Posterior cingulate gyrus (tissue), 11 donors: ENCODE data around the gene COL5A1.

ENCODE experiments used
- DNase-seq, 10 donors: peaks; one replicate each; pipeline versions ENCODE4 v3.0.0 to v3.0.0-alpha.2; 2020 to 2021; ENCODE audit warnings: mixed read lengths in 3 of 10
- intact Hi-C: fragments of 100-400 bp; cut with DNase I; formaldehyde crosslinking; loops from one replicate; pipeline ENCODE4 v1.15.1; 2023

COL5A1 gene

DNA sequence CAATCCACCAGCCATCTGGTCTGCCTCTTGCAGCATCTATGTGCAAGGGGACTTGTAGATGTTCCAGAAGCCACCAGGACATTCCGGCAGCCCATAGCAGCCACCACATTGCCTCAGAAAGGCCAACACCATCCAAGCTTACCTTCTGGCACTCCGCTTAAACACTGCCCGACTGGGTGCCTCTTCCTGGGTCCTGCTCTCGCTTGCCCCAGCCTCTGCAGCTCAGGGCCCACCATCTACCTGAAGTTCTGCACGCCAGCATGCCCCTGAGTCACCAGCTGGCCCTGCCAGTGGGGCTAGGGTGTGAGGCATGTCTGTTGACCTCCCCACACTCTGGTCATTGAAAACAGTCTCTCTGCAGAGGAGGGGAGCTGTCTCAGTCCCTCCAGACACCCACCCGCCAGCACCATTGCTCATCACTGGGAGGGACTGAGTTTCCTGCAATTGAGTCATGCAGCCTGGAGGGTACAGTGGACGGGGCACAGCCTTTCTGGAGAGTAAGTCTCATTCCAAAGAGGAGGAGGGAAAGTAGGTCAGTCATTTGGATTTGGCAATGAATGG, 16.9 kb upstream of the COL5A1 start:
- intact Hi-C loops, result no loop called here
- DNase-seq, result peak in 7 of 10 donors; percentile 3 to 63 (median 25)

DNA sequence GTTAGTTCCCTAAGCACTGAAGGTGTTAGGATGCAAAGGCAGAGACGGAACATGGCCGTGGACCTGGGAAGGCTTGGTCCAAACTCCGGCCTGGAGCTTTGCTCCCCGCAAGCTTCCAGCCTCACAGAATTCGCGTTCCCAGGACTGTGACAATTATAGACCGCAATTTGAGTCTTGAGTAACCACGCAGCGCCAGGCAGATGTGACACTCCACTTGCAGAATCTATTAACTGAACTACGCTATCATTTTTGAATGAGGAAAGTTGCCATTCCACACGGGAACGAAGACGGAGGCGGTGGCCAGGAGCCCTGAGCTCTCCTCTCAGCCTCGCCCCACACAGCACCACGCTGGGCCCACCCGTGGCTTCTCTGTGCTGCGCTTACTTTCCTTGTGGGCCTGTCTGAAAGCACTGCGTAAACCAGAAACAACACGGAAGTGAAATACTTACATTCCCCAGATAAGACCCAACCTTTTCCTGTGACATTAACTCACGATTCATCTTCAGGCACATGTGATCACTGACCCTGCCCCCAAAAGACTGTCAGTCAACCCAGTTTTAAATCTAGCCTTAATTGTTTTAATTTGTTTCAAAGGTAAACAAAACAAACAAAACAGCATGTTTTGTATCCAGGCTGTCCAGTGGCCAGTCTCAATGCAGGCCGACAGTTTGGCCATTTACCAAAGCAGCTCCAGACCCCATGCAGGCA, 16.1 kb upstream of the COL5A1 start:
- peak in 7 of 10 donors; percentile 5 to 77 (median 21) for DNase-seq
- intact Hi-C loops, result no loop called here

DNA sequence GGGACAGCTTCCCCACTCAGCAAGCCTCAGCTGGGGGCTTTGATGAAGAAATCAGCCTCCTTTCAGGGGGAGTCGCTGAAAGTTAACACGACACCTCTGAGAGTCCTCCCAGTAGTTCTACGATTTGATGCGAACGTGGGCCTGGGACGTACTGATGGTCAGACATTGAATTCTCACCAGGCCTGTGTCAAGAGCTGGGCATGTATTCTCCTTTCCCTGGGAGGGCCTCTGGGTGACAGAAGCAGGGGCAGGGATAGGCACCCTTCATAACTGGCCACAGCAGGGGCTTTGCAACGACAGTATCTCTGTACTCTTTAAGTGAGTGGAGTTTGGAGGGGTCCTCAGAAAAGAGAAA, 15.6 kb upstream of the COL5A1 start:
- intact Hi-C loops, result no loop called here
- peak in 5 of 10 donors; percentile 1 to 46 (median 10) for DNase-seq

GRCh38 chr9:134626571-134627416, 14.8 kb upstream of the COL5A1 start:
- intact Hi-C loops, result no loop called here
- DNase-seq, result peak in 6 of 10 donors; percentile 3 to 79 (median 32)

DNA sequence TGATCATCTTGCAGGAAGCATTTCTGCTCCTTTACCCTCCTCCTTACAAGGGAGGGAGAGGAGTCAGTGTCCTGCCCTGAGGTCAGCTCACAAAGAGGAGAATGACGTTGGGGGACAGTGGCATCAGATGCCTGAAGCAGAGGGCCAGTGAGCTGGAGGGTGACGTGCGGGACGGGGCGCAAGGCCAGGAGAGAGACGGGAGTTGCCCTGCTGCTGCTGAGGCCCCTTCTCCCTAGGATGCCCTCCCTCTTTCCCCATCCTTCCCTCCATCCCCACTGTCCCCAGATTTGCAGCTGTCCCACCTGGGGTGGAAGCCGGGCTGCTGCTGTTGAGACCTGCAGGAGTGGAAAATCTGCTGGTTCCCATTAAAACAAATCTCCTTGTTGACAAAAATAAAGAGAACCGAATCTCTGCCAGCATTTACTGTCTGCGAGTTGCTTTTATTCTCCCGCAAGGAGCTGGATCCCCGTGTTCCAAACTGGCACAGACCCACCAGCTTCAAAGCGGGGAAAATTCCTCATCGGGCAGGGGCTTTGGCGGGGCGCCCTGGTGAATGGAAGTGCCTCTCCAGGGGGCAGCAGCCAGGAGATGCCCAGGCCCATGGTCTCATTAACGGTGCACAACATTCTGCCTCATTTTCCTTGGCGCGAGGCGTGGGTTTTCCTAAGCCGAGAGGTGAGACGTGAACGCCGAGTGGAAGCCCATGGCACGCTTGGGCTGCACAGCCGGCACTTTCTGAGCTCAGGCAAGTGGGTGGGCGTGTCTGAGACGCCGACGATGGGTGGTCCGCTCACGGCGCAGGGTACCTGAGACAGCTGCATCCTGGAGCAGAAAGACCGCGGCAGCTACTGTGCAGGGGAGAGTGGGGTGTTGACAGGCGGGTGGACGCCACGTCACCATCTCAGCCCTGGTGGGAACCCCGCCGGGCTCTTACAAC, 13.9 kb upstream of the COL5A1 start:
- DNase-seq, result peak in 6 of 10 donors; percentile 7 to 76 (median 46)
- intact Hi-C loops, result no loop called here

GRCh38 chr9:134628354-134628736, 13.3 kb upstream of the COL5A1 start:
- intact Hi-C loops, result no loop called here
- DNase-seq, result peak in 1 of 10 donors; percentile 14

GRCh38 chr9:134629061-134629585, 12.5 kb upstream of the COL5A1 start:
- DNase-seq, result peak in 3 of 10 donors; percentile 50 to 67 (median 63)
- intact Hi-C loops, result no loop called here

GRCh38 chr9:134629586-134630392, 11.8 kb upstream of the COL5A1 start:
- DNase-seq, result peak in 5 of 10 donors; percentile 5 to 67 (median 64)
- intact Hi-C loops, result no loop called here

- peak in 4 of 10 donors; percentile 18 to 72 (median 54) for DNase-seq
- intact Hi-C loops, result no loop called here
Observed at GRCh38 chr9:134630393-134630790, 11.2 kb upstream of the COL5A1 start.

GRCh38 chr9:134630861-134631260, 10.7 kb upstream of the COL5A1 start:
- peak in 3 of 10 donors; percentile 10 to 50 (median 46) for DNase-seq
- intact Hi-C loops, result no loop called here

- intact Hi-C loops, result no loop called here
- DNase-seq, result peak in 4 of 10 donors; percentile 2 to 45 (median 18)
Observed at GRCh38 chr9:134631881-134632280, 9.7 kb upstream of the COL5A1 start.

DNA sequence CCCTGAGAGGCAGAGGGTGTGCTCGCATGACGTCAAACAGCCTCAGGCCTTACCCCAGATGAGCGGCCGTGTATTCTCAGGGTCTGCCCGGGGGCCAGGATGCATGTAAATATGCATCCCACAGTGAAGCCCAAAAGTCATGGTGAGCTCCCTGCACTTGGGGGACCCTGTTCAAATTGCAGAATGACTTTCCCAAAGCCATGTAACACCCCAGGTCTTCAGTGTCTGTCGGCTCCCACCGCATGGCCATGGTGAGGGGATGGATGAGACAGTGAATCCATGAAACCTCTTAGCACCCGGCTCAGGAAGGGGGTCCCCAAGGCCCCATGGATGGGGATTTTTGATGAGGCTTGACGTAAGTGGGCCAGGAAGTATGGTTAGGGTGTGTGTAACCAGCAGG, 9.3 kb upstream of the COL5A1 start:
- DNase-seq, result peak in 5 of 10 donors; percentile 2 to 51 (median 16)
- intact Hi-C loops, result no loop called here

DNA sequence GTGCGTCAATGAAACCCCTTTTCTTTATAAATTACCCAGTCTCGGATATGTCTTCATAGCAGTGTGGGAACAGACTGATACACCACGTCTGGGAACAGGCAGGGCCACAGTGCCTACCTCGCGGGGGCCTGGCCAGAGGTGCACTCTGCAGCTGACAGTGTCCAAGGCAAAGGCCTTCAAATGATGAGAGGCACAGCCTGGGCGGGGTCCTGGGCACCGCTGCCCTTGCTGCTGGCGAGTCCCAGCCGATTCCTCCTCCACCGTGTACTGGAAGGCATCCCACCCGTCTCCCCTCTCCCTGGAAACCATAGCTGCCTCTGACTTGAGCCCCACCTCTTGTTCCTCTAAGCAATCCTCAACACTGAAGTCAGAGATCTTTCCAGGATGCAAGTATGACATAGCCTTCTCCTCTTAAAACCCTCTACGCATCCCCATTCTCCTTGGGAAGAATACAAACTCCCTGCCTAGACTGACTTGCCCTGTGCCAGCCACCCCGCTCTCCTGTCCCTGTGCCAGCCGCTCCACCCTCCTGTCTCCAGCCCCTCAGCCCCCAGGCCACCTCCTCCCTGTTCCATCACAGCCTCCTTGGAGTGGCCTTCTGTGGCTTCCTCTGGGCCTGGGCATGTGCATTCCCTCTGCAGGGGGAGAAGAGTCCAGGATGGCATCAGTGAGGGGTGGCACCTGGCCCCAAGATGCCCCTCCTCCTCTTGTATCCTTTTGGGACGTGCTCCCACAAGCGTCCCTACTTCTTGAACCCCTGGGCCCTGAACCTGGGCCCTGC, 8.1 kb upstream of the COL5A1 start:
- peak in 5 of 10 donors; percentile 2 to 82 (median 37) for DNase-seq
- intact Hi-C loops, result no loop called here

DNA sequence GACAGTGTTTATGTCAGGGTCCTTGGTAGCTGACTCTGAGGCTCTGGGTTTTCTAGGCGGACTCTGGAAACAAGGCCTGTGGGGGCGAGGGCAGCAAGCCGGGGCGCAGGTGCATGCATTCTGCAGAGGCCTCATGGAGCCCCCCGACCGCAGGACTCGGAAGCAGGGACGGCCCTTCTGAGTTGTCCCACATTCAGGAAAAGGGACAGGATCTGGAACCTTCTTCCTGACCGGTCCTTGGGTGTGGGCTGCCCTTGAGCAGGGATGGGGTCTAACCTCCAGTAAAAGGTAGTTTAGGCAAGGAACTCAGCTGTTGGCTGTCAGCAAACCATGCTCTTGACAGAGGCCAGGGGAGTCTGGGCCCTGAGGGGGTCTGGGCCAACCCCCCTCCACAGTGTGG, 7.4 kb upstream of the COL5A1 start:
- intact Hi-C loops, result no loop called here
- DNase-seq, result peak in 4 of 10 donors; percentile 7 to 35 (median 14)

DNA sequence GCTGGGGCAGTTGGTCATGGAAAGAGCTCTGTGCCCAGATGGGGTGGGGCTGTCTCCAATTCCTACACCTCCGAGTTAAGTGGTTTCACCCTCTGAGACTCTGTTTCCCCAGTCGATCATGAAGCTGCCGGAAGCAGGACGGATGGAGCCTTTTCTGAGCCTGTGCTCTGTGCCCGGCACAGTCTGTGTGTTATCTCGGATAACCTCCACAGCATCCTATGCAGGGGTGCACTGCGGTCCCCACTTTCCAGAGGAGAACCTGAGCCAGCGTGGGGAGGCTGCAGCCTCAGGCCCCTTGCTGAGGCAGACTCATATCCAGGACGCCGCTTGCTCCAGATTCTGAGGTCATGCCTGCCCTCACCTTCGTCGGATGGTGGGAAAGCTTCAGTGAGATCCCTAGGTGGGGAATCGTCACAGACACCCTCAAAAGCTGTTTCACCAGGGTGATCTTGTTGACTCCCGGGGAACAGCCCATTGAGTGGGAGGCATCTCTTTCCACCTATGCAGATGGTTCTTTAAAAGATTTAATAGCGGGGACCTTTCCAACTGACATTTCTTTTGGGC, 6.9 kb upstream of the COL5A1 start:
- intact Hi-C loops, result no loop called here
- peak in 7 of 10 donors; percentile 1 to 72 (median 10) for DNase-seq

DNA sequence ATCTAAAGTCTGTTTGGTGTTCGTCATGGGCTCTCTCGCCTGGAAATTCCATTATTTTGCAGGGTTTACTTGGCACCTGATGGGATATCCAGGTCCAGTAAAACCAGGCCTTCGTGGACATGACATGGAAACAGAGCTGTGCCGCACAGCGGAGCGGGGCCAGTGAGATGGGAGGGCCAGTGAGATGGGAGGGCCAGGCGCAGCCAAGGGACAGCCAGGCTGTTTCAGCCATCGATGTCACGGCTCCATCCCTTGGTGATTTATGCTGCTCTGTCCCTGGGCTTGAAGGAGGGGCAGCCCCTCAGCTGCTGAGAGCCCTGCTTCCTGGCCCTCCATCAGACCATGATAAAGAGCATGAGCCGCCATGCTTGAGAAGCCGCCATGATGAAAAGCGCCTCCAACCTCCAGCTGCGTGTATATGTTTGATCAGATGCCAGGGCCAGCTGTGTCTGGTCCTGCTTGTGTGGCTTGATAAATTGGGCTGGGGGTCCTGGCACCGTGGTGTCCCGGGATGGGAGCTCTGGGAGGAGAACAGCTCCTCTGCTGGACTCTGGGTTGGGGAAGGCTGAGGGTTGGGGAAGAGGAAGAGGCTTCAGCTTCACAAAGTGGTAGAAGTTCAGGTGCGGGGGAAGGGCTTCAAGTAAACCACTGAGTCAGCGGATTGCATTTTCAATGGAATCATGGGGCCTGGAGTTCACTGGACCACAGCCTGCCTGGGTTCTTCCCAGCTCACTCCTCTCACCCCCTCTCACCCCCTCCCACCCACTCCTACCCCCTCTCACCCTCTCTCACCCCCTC, 6.1 kb upstream of the COL5A1 start:
- peak in 5 of 10 donors; percentile 1 to 70 (median 33) for DNase-seq
- intact Hi-C loops, result no loop called here

DNA sequence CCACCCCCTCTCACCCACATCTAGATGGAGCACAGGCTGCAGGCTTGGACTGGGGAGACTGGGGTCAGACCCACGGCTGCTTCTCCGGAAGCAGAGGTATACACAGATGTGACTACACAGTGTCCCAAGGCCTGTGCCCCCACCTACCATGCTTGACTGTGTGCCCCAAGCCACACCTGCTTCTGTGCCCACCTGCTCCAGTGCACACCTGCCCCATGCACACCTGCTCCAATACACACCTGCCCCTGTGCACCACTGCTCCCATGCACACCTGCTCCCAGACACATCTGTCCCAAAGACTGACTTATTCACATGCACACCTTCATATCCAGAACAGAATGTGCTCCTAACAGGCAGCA, 5.5 kb upstream of the COL5A1 start:
- intact Hi-C loops, result no loop called here
- peak in 4 of 10 donors; percentile 2 to 44 (median 24) for DNase-seq
